GM19395 (cell line): Measurements from ENCODE around the gene MRPL17.

Experiments
- ATAC-seq: cut with Tn5 transposase; IDR thresholded peaks from one replicate; pipeline ENCODE4 v1.9.1; 2021; ENCODE audit warnings: mild to moderate bottlenecking, moderate library complexity; ENCODE audit not compliant: unreplicated experiment

MRPL17 gene

GRCh38 chr11:6634534-6634933, 48.6 kb downstream of the MRPL17 start:
- ATAC-seq, result no peak

GRCh38 chr11:6633422-6634408, 49.4 kb downstream of the MRPL17 start:
- ATAC-seq, result no peak

GRCh38 chr11:6632116-6633073, 50.7 kb downstream of the MRPL17 start:
- ATAC-seq, result no peak

- ATAC-seq, result no peak
These were observed 51.7 kb downstream of the MRPL17 start for GRCh38 chr11:6631361-6631890.

GRCh38 chr11:6630632-6631291, 52.4 kb downstream of the MRPL17 start:
- ATAC-seq, result no peak
